Measurements from ENCODE around the gene KCTD21.

KCTD21 gene

DNA sequence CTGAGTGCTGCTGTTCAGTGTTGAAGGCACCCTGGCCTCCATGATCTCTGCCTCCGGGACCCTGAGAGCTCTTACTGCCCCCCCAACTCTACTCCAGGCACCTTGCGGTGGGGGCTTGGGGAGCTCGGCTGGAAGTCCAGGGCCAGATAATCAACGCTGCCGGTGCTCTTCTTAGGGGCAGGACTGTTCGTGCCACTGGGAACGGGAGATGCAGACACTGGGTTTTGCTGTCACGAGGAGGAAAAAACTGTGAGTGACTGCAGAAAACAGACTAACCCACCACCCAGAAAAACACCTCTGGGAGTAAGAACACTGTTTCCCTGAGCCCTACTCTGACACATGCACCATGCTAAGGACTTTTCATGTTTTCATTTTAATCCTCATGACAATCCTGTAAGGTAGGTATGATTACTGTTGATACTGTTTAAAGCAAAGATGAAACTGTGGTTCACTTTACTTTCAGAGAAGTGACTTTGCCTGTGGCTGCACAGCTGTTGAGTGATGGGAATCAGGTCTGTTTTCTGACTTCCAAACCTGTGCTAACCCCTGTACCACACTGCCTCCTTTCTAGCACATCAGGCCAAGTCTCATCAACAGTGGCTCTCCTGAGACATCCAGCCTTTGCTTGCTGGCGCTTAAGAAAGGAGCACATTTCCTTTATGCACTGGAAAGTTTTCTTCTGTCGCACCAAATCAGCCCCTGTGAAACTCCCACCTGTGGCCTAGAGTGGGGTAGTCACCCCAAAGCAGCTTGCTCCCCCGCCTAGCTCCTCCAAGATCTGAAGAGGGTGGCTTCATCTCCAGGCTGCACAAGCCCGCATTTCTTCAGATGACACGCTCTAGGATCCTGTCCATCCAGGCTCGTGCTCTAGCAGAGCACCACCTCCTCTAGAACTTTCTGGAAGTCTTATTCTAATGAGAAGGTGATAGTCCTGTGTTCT is 32.1 kb upstream of the KCTD21 start:
- Histone ChIP-seq H3K4me3 (no peak overlapping the region), H3K9me3 (ENCODE audit: low read depth, low read length) (no peaks in the 10 kb centered on the region), H3K9ac (ENCODE audit: insufficient read length) (no peak overlapping the region), H3K36me3 (ENCODE audit: insufficient read depth, low read length) (no peaks in the 10 kb centered on the region), H3K27ac (no peak overlapping the region)
- DNase-seq (ENCODE audit: low read depth, low spot score): no peak
- TF ChIP-seq FOXP2 (optimal IDR thresholded peaks at IDR 0.05; ENCODE audit: control extremely low read depth, extremely low read length, insufficient read depth) (no peak), EZH2 (IDR thresholded peaks at IDR 0.05) (no peak), POLR2AphosphoS5 (IDR thresholded peaks at IDR 0.05; ENCODE audit: borderline replicate concordance, low read depth, low read length) (no peak)

GRCh38 chr11:78219493-78220217 is 31.2 kb upstream of the KCTD21 start:
- Histone ChIP-seq H3K9me3 (ENCODE audit: low read depth, low read length) (no peaks in the 10 kb centered on the region), H3K4me3 (no peak overlapping the region), H3K9ac (ENCODE audit: insufficient read length) (no peak overlapping the region), H3K36me3 (ENCODE audit: insufficient read depth, low read length) (no peaks in the 10 kb centered on the region), H3K27ac (no peak overlapping the region)
- no peak for DNase-seq (ENCODE audit: low read depth, low spot score)
- TF ChIP-seq FOXP2 (optimal IDR thresholded peaks at IDR 0.05; ENCODE audit: control extremely low read depth, extremely low read length, insufficient read depth) (no peak), POLR2AphosphoS5 (IDR thresholded peaks at IDR 0.05; ENCODE audit: borderline replicate concordance, low read depth, low read length) (no peak), EZH2 (IDR thresholded peaks at IDR 0.05) (no peak)

GRCh38 chr11:78218707-78219492 is 30.5 kb upstream of the KCTD21 start:
- TF ChIP-seq POLR2AphosphoS5 (IDR thresholded peaks at IDR 0.05; ENCODE audit: borderline replicate concordance, low read depth, low read length) (no peak), EZH2 (IDR thresholded peaks at IDR 0.05) (no peak), FOXP2 (optimal IDR thresholded peaks at IDR 0.05; ENCODE audit: control extremely low read depth, extremely low read length, insufficient read depth) (no peak)
- no peak for DNase-seq (ENCODE audit: low read depth, low spot score)
- H3K4me3 ChIP-seq: no peak overlapping the region
- H3K27ac ChIP-seq: no peak overlapping the region
- no peaks in the 10 kb centered on the region for H3K36me3 ChIP-seq (ENCODE audit: insufficient read depth, low read length)
- H3K9me3 ChIP-seq (ENCODE audit: low read depth, low read length): no peaks in the 10 kb centered on the region
- H3K9ac ChIP-seq (ENCODE audit: insufficient read length): no peak overlapping the region

- H3K9me3 ChIP-seq (ENCODE audit: low read depth, low read length): no peaks in the 10 kb centered on the region
- no peaks in the 10 kb centered on the region for H3K36me3 ChIP-seq (ENCODE audit: insufficient read depth, low read length)
- DNase-seq (ENCODE audit: low read depth, low spot score): no peak
- no peak overlapping the region for H3K4me3 ChIP-seq
- no peak overlapping the region for H3K27ac ChIP-seq
- no peak overlapping the region for H3K9ac ChIP-seq (ENCODE audit: insufficient read length)
- TF ChIP-seq POLR2AphosphoS5 (IDR thresholded peaks at IDR 0.05; ENCODE audit: borderline replicate concordance, low read depth, low read length): no peak
- no peak for TF ChIP-seq FOXP2 (optimal IDR thresholded peaks at IDR 0.05; ENCODE audit: control extremely low read depth, extremely low read length, insufficient read depth)
- TF ChIP-seq EZH2 (IDR thresholded peaks at IDR 0.05): no peak
These were observed 29.5 kb upstream of the KCTD21 start for GRCh38 chr11:78217650-78218541.

DNA sequence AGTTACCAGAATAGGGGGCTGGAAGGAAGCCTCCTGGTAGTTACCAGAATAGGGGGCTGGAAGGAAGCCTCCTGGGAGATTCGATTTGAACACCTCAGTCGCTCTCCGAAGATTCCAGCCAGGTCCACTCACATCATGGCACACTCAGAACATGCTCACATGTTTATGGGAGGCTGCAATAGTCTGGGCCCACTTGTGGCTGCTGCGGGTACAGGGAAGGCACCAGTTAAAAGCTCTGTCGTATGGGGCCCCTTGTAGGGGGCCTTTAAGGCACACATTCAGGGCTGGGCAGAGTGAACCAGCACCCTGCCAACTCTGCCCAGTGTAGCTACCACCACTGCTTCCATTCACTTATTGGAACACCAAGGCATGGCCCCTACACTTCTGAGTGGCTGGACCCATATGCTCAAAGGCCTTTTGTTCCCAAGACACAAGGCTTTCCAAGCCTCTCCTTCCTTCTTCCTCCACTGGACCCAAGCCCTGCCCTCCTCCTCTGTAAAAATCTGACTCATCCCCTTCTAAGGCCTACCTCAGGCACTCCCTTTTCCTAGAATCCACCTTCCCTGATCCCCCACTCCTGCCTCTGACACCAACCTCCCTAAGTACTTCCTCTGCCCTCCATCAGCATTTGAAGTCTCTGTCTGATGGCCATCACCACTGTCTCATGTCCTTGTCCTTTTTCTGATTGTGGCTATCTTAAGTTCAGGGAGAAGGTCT is 28.3 kb upstream of the KCTD21 start:
- TF ChIP-seq EZH2 (IDR thresholded peaks at IDR 0.05): no peak
- TF ChIP-seq FOXP2 (optimal IDR thresholded peaks at IDR 0.05; ENCODE audit: control extremely low read depth, extremely low read length, insufficient read depth): no peak
- TF ChIP-seq POLR2AphosphoS5 (IDR thresholded peaks at IDR 0.05; ENCODE audit: borderline replicate concordance, low read depth, low read length): no peak
- DNase-seq (ENCODE audit: low read depth, low spot score): no peak
- Histone ChIP-seq H3K4me3 (no peak overlapping the region), H3K9ac (ENCODE audit: insufficient read length) (no peak overlapping the region), H3K9me3 (ENCODE audit: low read depth, low read length) (no peaks in the 10 kb centered on the region), H3K36me3 (ENCODE audit: insufficient read depth, low read length) (no peaks in the 10 kb centered on the region), H3K27ac (no peak overlapping the region)

DNA sequence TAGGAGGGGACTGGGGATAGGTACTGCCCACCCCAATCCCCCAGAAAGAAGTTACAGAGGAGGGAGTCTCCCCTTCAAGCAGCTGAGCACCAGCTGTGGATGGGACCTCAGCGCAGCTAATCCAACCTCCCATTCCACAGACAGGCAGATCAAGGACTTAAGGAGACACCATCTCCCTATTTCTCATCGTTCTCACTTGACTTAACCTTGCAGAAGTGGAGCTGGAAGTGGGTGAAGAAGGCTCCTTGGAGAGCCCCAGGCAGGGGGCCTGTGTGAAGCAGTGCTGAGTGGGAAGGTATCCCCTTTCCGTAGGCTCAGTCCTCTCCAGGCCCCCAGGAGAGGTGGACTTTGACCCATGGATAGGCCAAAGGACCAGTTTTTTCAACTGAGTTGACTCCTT is 27.6 kb upstream of the KCTD21 start:
- Histone ChIP-seq H3K4me3 (no peak overlapping the region), H3K9ac (ENCODE audit: insufficient read length) (no peak overlapping the region), H3K36me3 (ENCODE audit: insufficient read depth, low read length) (no peaks in the 10 kb centered on the region), H3K9me3 (ENCODE audit: low read depth, low read length) (no peaks in the 10 kb centered on the region), H3K27ac (no peak overlapping the region)
- TF ChIP-seq FOXP2 (optimal IDR thresholded peaks at IDR 0.05; ENCODE audit: control extremely low read depth, extremely low read length, insufficient read depth) (no peak), EZH2 (IDR thresholded peaks at IDR 0.05) (no peak), POLR2AphosphoS5 (IDR thresholded peaks at IDR 0.05; ENCODE audit: borderline replicate concordance, low read depth, low read length) (no peak)
- no peak for DNase-seq (ENCODE audit: low read depth, low spot score)
